22Rv1 (cell line): ENCODE results near the gene GALNTL6.

Experiments used
- CTCF ChIP-seq: fragments of 450-650 bp; IDR thresholded peaks from 2 replicates; pipeline ENCODE4 v1.5.1; 2017; ENCODE audit warnings: mild to moderate bottlenecking
- ZFX ChIP-seq: fragments of 450-650 bp; IDR thresholded peaks from 2 replicates; pipeline ENCODE4 v1.6.1; 2017; ENCODE audit warnings: antibody characterized with exemption, borderline replicate concordance

- TF ChIP-seq CTCF (no peak), ZFX (no peak)
These were observed 708.0 kb downstream of the GALNTL6 start for GRCh38 chr4:172521248-172521647.
